ENCODE data around the gene PLEKHG4B.

PLEKHG4B gene

GRCh38 chr5:167982-168660, 76.2 kb downstream of the PLEKHG4B start:
- Histone ChIP-seq H3K4me2 (no peak overlapping the region), H4K20me1 (ENCODE audit: insufficient read depth) (no peaks in the 10 kb centered on the region), H3K27ac (no peak overlapping the region), H3K79me2 (ENCODE audit: insufficient read depth, low read depth) (no peaks in the 10 kb centered on the region), H3K4me3 (IDR thresholded peaks at IDR 0.05; ENCODE audit: insufficient read depth, low read depth, low read length) (no peak overlapping the region), H3K9ac (no peak overlapping the region), H3K27me3 (ENCODE audit: insufficient read depth, low read depth) (no peaks in the 10 kb centered on the region), H3K4me1 (ENCODE audit: low read depth, poor library complexity, severe bottlenecking) (no peaks in the 10 kb centered on the region), H2AFZ (ENCODE audit: low read depth) (no peak overlapping the region), H3K36me3 (ENCODE audit: insufficient read depth) (no peaks in the 10 kb centered on the region)
- TF ChIP-seq CTCF (conservative IDR thresholded peaks at IDR 0.05; ENCODE audit: low read depth, low read length), result no peak

DNA sequence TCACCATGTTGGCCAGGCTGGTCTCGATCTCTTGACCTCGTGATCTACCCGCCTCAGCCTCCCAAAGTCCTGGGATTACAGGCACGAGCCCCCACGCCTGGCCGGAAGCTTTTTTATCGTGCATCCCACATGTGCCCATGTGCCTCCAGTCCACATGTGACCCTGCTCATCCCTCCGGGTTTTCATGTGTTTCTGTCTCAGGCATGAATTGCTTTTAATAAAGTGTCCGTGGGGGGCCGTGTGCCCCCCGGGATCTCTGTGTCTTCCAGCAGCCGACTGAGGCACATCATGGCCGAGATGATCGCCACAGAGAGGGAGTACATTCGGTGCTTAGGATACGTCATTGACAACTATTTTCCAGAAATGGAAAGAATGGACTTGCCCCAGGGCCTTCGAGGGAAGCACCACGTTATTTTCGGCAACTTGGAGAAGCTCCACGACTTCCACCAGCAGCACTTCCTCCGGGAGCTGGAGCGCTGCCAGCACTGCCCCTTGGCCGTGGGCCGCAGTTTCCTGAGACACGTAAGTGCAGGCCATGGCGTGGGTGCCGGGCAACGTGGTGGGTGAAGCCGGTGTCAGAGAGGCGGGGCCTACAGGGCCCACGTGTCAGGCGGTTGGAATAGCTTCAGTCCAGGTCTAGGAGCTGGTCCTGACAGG, 77.2 kb downstream of the PLEKHG4B start:
- no peak overlapping the region for H2AFZ ChIP-seq (ENCODE audit: low read depth)
- no peaks in the 10 kb centered on the region for H4K20me1 ChIP-seq (ENCODE audit: insufficient read depth)
- no peaks in the 10 kb centered on the region for H3K27me3 ChIP-seq (ENCODE audit: insufficient read depth, low read depth)
- no peak overlapping the region for H3K9ac ChIP-seq
- H3K4me2 ChIP-seq, result no peak overlapping the region
- TF ChIP-seq CTCF (conservative IDR thresholded peaks at IDR 0.05; ENCODE audit: low read depth, low read length), result no peak
- H3K79me2 ChIP-seq (ENCODE audit: insufficient read depth, low read depth), result no peaks in the 10 kb centered on the region
- H3K4me1 ChIP-seq (ENCODE audit: low read depth, poor library complexity, severe bottlenecking), result no peaks in the 10 kb centered on the region
- H3K27ac ChIP-seq, result no peak overlapping the region
- no peaks in the 10 kb centered on the region for H3K36me3 ChIP-seq (ENCODE audit: insufficient read depth)
- H3K4me3 ChIP-seq (IDR thresholded peaks at IDR 0.05; ENCODE audit: insufficient read depth, low read depth, low read length), result no peak overlapping the region

DNA sequence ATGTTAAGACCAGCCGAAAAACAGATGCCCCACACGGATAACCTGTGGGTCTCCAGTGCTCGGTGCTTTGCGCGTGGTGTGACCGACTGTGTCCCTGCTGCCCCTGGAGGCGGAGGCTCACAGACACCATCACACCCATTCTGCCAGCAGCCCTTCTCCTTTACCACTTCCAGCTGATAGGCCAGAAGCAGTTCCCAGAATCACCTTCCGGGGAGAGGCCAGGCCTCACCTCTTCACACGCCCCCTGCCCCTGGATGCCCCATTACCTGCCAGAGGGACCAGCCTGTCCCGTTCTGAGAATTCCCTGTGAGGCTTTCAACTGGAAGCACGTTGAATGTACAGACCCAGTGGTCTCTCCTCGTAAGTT, 77.7 kb downstream of the PLEKHG4B start:
- Histone ChIP-seq H3K27me3 (ENCODE audit: insufficient read depth, low read depth) (no peaks in the 10 kb centered on the region), H3K79me2 (ENCODE audit: insufficient read depth, low read depth) (no peaks in the 10 kb centered on the region), H3K36me3 (ENCODE audit: insufficient read depth) (no peaks in the 10 kb centered on the region), H3K4me2 (no peak overlapping the region), H4K20me1 (ENCODE audit: insufficient read depth) (no peaks in the 10 kb centered on the region), H3K9ac (no peak overlapping the region), H3K4me3 (IDR thresholded peaks at IDR 0.05; ENCODE audit: insufficient read depth, low read depth, low read length) (no peak overlapping the region), H3K27ac (no peak overlapping the region), H3K4me1 (ENCODE audit: low read depth, poor library complexity, severe bottlenecking) (no peaks in the 10 kb centered on the region), H2AFZ (ENCODE audit: low read depth) (no peak overlapping the region)
- TF ChIP-seq CTCF (conservative IDR thresholded peaks at IDR 0.05; ENCODE audit: low read depth, low read length), result no peak

DNA sequence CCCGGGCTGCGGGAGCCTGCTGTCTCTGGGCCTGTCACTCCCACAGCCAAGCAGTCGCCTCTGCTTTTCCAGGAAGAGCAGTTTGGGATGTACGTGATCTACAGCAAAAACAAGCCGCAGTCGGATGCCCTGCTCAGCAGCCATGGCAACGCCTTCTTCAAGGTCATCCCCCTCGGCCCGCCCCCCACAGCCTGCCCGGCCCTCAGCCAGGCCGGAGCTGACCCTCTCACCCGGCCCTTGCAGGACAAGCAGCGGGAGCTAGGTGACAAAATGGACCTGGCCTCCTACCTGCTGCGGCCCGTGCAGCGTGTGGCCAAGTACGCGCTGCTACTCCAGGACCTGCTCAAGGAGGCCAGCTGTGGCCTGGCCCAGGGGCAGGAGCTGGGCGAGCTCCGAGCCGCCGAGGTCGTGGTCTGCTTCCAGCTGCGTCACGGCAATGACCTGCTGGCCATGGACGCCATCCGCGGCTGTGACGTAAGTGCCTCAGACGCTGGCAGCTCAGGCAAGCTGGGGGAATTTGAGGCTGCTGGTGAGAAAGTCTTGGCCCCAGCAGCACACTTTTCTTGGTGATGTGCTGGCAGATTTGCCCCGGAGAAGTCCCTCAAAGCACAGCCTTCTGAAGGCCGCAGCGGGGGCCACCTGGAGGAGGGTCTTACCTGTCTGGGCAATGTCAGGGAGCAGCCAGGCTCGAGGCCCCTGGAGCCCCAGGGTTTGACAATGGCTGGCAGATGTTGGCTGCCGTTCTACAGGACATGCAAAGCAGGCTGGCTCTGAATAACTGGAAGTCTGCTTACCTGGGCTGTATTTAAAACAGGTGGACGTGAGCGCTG, 79.2 kb downstream of the PLEKHG4B start:
- no peak overlapping the region for H3K4me2 ChIP-seq
- no peak overlapping the region for H3K9ac ChIP-seq
- H2AFZ ChIP-seq (ENCODE audit: low read depth), result no peak overlapping the region

More for the DNA sequence above, 79.2 kb downstream of the PLEKHG4B start:
- H3K79me2 ChIP-seq (ENCODE audit: insufficient read depth, low read depth), result no peaks in the 10 kb centered on the region
- H3K27ac ChIP-seq, result no peak overlapping the region
- TF ChIP-seq CTCF (conservative IDR thresholded peaks at IDR 0.05; ENCODE audit: low read depth, low read length), result no peak
- no peaks in the 10 kb centered on the region for H3K36me3 ChIP-seq (ENCODE audit: insufficient read depth)
- H3K27me3 ChIP-seq (ENCODE audit: insufficient read depth, low read depth), result no peaks in the 10 kb centered on the region
- H4K20me1 ChIP-seq (ENCODE audit: insufficient read depth), result no peaks in the 10 kb centered on the region
- no peak overlapping the region for H3K4me3 ChIP-seq (IDR thresholded peaks at IDR 0.05; ENCODE audit: insufficient read depth, low read depth, low read length)
- no peaks in the 10 kb centered on the region for H3K4me1 ChIP-seq (ENCODE audit: low read depth, poor library complexity, severe bottlenecking)

Data from KMS-11 (cell line).